Activated CD8-positive, alpha-beta memory T cell treated with anti-CD3 and anti-CD28 coated beads, Interleukin-2, amount 50 U/mL, for 1 hour (primary cell): ENCODE measurements around the gene SNAPC2.
A peak's percentile ranks its signal among the peaks of the same experiment; 100 is the strongest.
"Not testable (repeated sequence)": the region's sequence is repeated elsewhere in the genome, so short reads cannot be mapped to it uniquely, and the experiment has no call there.

Source experiments
- DNase-seq: peaks from one replicate; pipeline ENCODE4 v3.0.0-alpha.2; 2020; ENCODE audit errors: extremely low read depth

Gene SNAPC2

GRCh38 chr19:7921302-7921966 is 1.3 kb downstream of the SNAPC2 start:
- DNase-seq = no peak

GRCh38 chr19:7921967-7922835 is 2.1 kb downstream of the SNAPC2 start:
- DNase-seq = no peak

GRCh38 chr19:7922836-7923195 is 2.7 kb downstream of the SNAPC2 start:
- no peak for DNase-seq

GRCh38 chr19:7923295-7924191 is 3.4 kb downstream of the SNAPC2 start:
- no peak for DNase-seq

GRCh38 chr19:7924241-7924640 is 4.1 kb downstream of the SNAPC2 start:
- no peak for DNase-seq

GRCh38 chr19:7924651-7925170 is 4.6 kb downstream of the SNAPC2 start:
- no peak for DNase-seq

- no peak for DNase-seq
Observed at GRCh38 chr19:7925171-7925851, 5.2 kb downstream of the SNAPC2 start.

GRCh38 chr19:7926021-7926726 is 6.0 kb downstream of the SNAPC2 start, which contains the start of gene CTXN1:
TSS of gene CTXN1 (minus strand) at chr19:7926135. CDS start at chr19:7925538, 597 bp downstream.
- DNase-seq = no peak

GRCh38 chr19:7926727-7927604 is 6.8 kb downstream of the SNAPC2 start:
- no peak for DNase-seq

- no peak for DNase-seq
Observed at GRCh38 chr19:7927605-7928333, 7.6 kb downstream of the SNAPC2 start.

GRCh38 chr19:7928334-7928706 is 8.2 kb downstream of the SNAPC2 start:
- no peak for DNase-seq

- peak; percentile 57 for DNase-seq
Observed at GRCh38 chr19:7928741-7929701, 8.9 kb downstream of the SNAPC2 start.

GRCh38 chr19:7930030-7930429 is 9.9 kb downstream of the SNAPC2 start:
- not testable (repeated sequence) for DNase-seq

- no peak for DNase-seq
Observed at GRCh38 chr19:7930765-7931164, 10.6 kb downstream of the SNAPC2 start.

- no peak for DNase-seq
Observed at GRCh38 chr19:7931221-7932061, 11.3 kb downstream of the SNAPC2 start.

- DNase-seq = no peak
Observed at GRCh38 chr19:7932276-7932929, 12.3 kb downstream of the SNAPC2 start.
